HCT116 (cell line): ENCODE results near the gene TRIM45. TPM values are rescaled to one million over a fixed set of nuclear protein-coding genes. Genes with fewer than 3 reads are reported as not detected.

Experiments used
- ATAC-seq: fragments of 200-7000 bp; cut with Tn5 transposase; 2 replicates; pipeline ENCODE4 v1.9.1; 2020; ENCODE audit warnings: mild to moderate bottlenecking, moderate library complexity
- BruUV-seq: library from RNA; stranded (reverse); fragments of 400-500 nt; replicated peaks from 2 replicates; lab custom pipeline; 2021; lab: Mats Ljungman, UMichigan
- CTCF ChIA-PET: fragments of 300-600 bp; sonication (Branson Sonifier 250); formaldehyde crosslinking; loops from one replicate; lab custom pipeline; 2021; ENCODE audit warnings: antibody characterized with exemption; lab: Charles Lee
- POLR2A ChIA-PET: fragments of 300-600, 350-600 bp; sonication (Branson Sonifier 250); formaldehyde crosslinking; loops from one replicate; lab custom pipeline; 2021; ENCODE audit warnings: antibody characterized with exemption; lab: Charles Lee
- RAD21 ChIA-PET, 2 experiments: fragments of 300-600 bp; sonication (Branson Sonifier 250); formaldehyde crosslinking; loops; one replicate each; lab custom pipeline; 2023; ENCODE audit warnings: low total read pairs in 2 of 2; ENCODE audit not compliant: uncharacterized antibody in 2 of 2, unreplicated experiment in 2 of 2, low non-redundant PET in 1 of 2; lab: Charles Lee
- DNase-seq: peaks from one replicate; pipeline ENCODE4 v3.0.0-alpha.2; 2010; ENCODE audit warnings: low read depth, low spot score
- H2AFZ ChIP-seq: fragments of 200-600 bp; shearing (Covaris generic), sonication (generic); 2 replicates; pipeline ENCODE4 v1.6.1; 2017; ENCODE audit warnings: low read depth, mixed run types, mixed read lengths, antibody characterized with exemption, low read length; ENCODE audit not compliant: poor library complexity, severe bottlenecking
- H3K27ac ChIP-seq: 2 replicates; pipeline ENCODE4 v1.5.1; 2012; ENCODE audit warnings: low read depth, low read length
- H3K27me3 ChIP-seq: fragments of 200-600 bp; sonication (generic); 2 replicates; pipeline ENCODE4 v1.6.1; 2016; ENCODE audit warnings: mixed run types, low read length, mixed read lengths; ENCODE audit not compliant: insufficient read depth
- H3K36me3 ChIP-seq, 2 experiments: fragments of 200-500 bp in 1 of 2; fragments of 200-600 bp in 1 of 2; sonication (Bioruptor generic) in 1 of 2; sonication (generic) in 1 of 2; 2 replicates each; pipeline versions ENCODE4 v1.5.1 to v1.6.1; 2014 to 2016; ENCODE audit warnings: low read length in 2 of 2, inconsistent platforms in 1 of 2, mixed read lengths in 1 of 2, mixed run types in 1 of 2; ENCODE audit not compliant: insufficient read depth in 2 of 2, control insufficient read depth in 1 of 2
- H3K4me1 ChIP-seq, 2 experiments: fragments of 200-600 bp in 1 of 2; sonication (generic) in 1 of 2; 2 replicates each; pipeline versions ENCODE4 v1.5.1 to v1.6.1; 2012 to 2017; ENCODE audit warnings: low read length in 2 of 2, inconsistent platforms in 1 of 2, mild to moderate bottlenecking in 1 of 2, mixed read lengths in 1 of 2, mixed run types in 1 of 2, moderate library complexity in 1 of 2; ENCODE audit not compliant: insufficient read depth in 2 of 2, control insufficient read depth in 1 of 2
- H3K4me2 ChIP-seq: fragments of 200-600 bp; sonication (generic); 2 replicates; pipeline ENCODE4 v1.6.1; 2017; ENCODE audit warnings: mixed run types, low read length, mixed read lengths
- H3K4me3 ChIP-seq, 2 experiments: fragments of 200-600 bp in 1 of 2; sonication (generic) in 1 of 2; replicated peaks in 1 of 2; 2 replicates each; pipeline ENCODE4 v1.5.1; 2011 to 2016; ENCODE audit warnings: low read length in 2 of 2, control low read depth in 1 of 2, low read depth in 1 of 2, mild to moderate bottlenecking in 1 of 2, mixed read lengths in 1 of 2, mixed run types in 1 of 2
- H3K79me2 ChIP-seq: fragments of 200-600 bp; sonication (generic); 2 replicates; pipeline ENCODE4 v1.6.1; 2017; ENCODE audit warnings: mild to moderate bottlenecking, mixed run types, low read length, moderate library complexity, mixed read lengths; ENCODE audit not compliant: insufficient read depth
- H3K9ac ChIP-seq: fragments of 200-600 bp; sonication (generic); 2 replicates; pipeline ENCODE4 v1.6.1; 2016; ENCODE audit warnings: low read length, mixed read lengths
- H3K9me2 ChIP-seq: fragments of 200-600 bp; sonication (generic), shearing (Covaris generic); 2 replicates; pipeline ENCODE4 v1.6.1; 2017; ENCODE audit warnings: mixed run types, mild to moderate bottlenecking, moderate library complexity; ENCODE audit not compliant: insufficient read depth
- H3K9me3 ChIP-seq, 2 experiments: fragments of 200-500 bp in 1 of 2; fragments of 200-600 bp in 1 of 2; sonication (Bioruptor generic) in 1 of 2; sonication (generic) in 1 of 2; 2 replicates each; pipeline ENCODE4 v1.6.1; 2014 to 2017; ENCODE audit warnings: low read length in 2 of 2, mixed read lengths in 2 of 2, inconsistent platforms in 1 of 2, low read depth in 1 of 2, mild to moderate bottlenecking in 1 of 2, mixed run types in 1 of 2, moderate library complexity in 1 of 2; ENCODE audit not compliant: control insufficient read depth in 1 of 2, insufficient read depth in 1 of 2
- H4K20me1 ChIP-seq: fragments of 200-600 bp; sonication (generic), shearing (Covaris generic); 2 replicates; pipeline ENCODE4 v1.6.1; 2017; ENCODE audit warnings: mixed run types, mild to moderate bottlenecking, moderate library complexity; ENCODE audit not compliant: insufficient read depth
- CBX3 ChIP-seq: IDR thresholded peaks from 2 replicates; pipeline ENCODE4 v1.6.1; 2012; ENCODE audit warnings: low read depth
- CEBPB ChIP-seq: IDR thresholded peaks from 2 replicates; pipeline ENCODE4 v1.6.1; 2012; ENCODE audit warnings: low read depth
- EGR1 ChIP-seq: IDR thresholded peaks from 2 replicates; pipeline ENCODE4 v1.6.1; 2012; ENCODE audit warnings: low read depth
- EZH2 ChIP-seq: fragments of 200-600 bp; sonication (generic); IDR thresholded peaks from 2 replicates; pipeline ENCODE4 v1.6.1; 2017; ENCODE audit warnings: antibody characterized with exemption, mixed run types
- EZH2phosphoT487 ChIP-seq: fragments of 200-600 bp; IDR thresholded peaks from 2 replicates; pipeline ENCODE4 v1.6.1; 2018; ENCODE audit warnings: antibody characterized with exemption, borderline replicate concordance
- JUND ChIP-seq: IDR thresholded peaks from 2 replicates; pipeline ENCODE4 v1.6.1; 2012
- POLR2A ChIP-seq: IDR thresholded peaks from 2 replicates; pipeline ENCODE4 v1.7.0; 2011; ENCODE audit warnings: borderline replicate concordance; ENCODE audit not compliant: insufficient read depth, insufficient read length; ENCODE audit errors: extremely low read depth
- SIN3A ChIP-seq: IDR thresholded peaks from 2 replicates; pipeline ENCODE4 v1.6.1; 2012; ENCODE audit warnings: low read depth
- SRF ChIP-seq: IDR thresholded peaks from 2 replicates; pipeline ENCODE4 v1.6.1; 2012; ENCODE audit warnings: low read depth
- TCF7L2 ChIP-seq: IDR thresholded peaks from 2 replicates; pipeline ENCODE4 v1.7.0; 2011; ENCODE audit warnings: borderline replicate concordance, inconsistent platforms; ENCODE audit not compliant: insufficient read depth, insufficient read length; ENCODE audit errors: extremely low read depth
- YY1 ChIP-seq: IDR thresholded peaks from 2 replicates; pipeline ENCODE4 v1.6.1; 2011; ENCODE audit warnings: low read length, low read depth, moderate library complexity, mild to moderate bottlenecking; ENCODE audit not compliant: insufficient replicate concordance; ENCODE audit errors: extremely low read depth
- ZBTB33 ChIP-seq: IDR thresholded peaks from 2 replicates; pipeline ENCODE4 v1.6.1; 2011; ENCODE audit warnings: mild to moderate bottlenecking, low read length, moderate library complexity; ENCODE audit not compliant: insufficient replicate concordance; ENCODE audit errors: extremely low read depth
- ZFX ChIP-seq: fragments of 450-650 bp; IDR thresholded peaks from 2 replicates; pipeline ENCODE4 v1.6.1; 2017
- intact Hi-C: fragments of 100-400 bp; cut with micrococcal nuclease; formaldehyde crosslinking; loops from 2 replicates; pipeline ENCODE4 v1.10.0; 2022
- total RNA-seq: library from RNA; stranded (reverse); gene quantifications from one replicate; pipeline ENCODE4 v1.2.1, GENCODE V29; 2021; ENCODE audit not compliant: unreplicated experiment
- TF ChIP-seq, protein P1 (sequence below): IDR thresholded peaks from 2 replicates; pipeline ENCODE4 v1.6.1; 2012; ENCODE audit warnings: low read depth
- TF ChIP-seq, protein P2 (sequence below): IDR thresholded peaks from 2 replicates; pipeline ENCODE4 v1.6.1; 2012
- TF ChIP-seq, protein P3 (sequence below), 3 experiments: fragments of 200-600 bp in 1 of 3; sonication (generic) in 1 of 3; IDR thresholded peaks in 2 of 3; conservative IDR thresholded peaks in 1 of 3; 2 replicates each; pipeline ENCODE4 v1.5.1; 2012 to 2017; ENCODE audit warnings: low read depth in 2 of 3, low read length in 2 of 3, antibody characterized with exemption in 1 of 3, borderline replicate concordance in 1 of 3, control low read depth in 1 of 3, mild to moderate bottlenecking in 1 of 3, mixed read lengths in 1 of 3, mixed run types in 1 of 3, moderate library complexity in 1 of 3; ENCODE audit not compliant: insufficient read depth in 1 of 3

TRIM45 gene
- total RNA-seq, 1 experiment from 2014 or later, result 3.5 TPM

GRCh38 chr1:117097443-117097842, 24.1 kb downstream of the TRIM45 start:
- Histone ChIP-seq H3K27me3 (no peaks in the 10 kb centered on the region), H3K9me3 (no peaks in the 10 kb centered on the region), H4K20me1 (no peaks in the 10 kb centered on the region), H3K36me3 (peaks cover 31 to 77% of the 10 kb centered on the region in 2 experiments; a peak in 3 of 4 replicates), H3K9me2 (no peaks in the 10 kb centered on the region), H3K4me2 (no peak overlapping the region), H3K9ac (no peak overlapping the region), H3K4me1 (peaks cover 4 to 14% of the 10 kb centered on the region in 2 experiments; a peak in 3 of 4 replicates), H2AFZ (no peak overlapping the region), H3K79me2 (no peaks in the 10 kb centered on the region), H3K27ac (peak overlapping the region; percentile 17; the same call in 1 of the 2 replicates), H3K4me3 (no peak overlapping the region)
- no TSS peak for BruUV-seq
- TF ChIP-seq SIN3A (no peak), CEBPB (no peak), JUND (no peak), EZH2phosphoT487 (no peak), EZH2 (no peak), ZFX (no peak), EGR1 (no peak), TCF7L2 (no peak), YY1 (no peak), POLR2A (no peak), SRF (no peak), CBX3 (no peak), ZBTB33 (no peak)
- TF ChIP-seq, protein P1, sequence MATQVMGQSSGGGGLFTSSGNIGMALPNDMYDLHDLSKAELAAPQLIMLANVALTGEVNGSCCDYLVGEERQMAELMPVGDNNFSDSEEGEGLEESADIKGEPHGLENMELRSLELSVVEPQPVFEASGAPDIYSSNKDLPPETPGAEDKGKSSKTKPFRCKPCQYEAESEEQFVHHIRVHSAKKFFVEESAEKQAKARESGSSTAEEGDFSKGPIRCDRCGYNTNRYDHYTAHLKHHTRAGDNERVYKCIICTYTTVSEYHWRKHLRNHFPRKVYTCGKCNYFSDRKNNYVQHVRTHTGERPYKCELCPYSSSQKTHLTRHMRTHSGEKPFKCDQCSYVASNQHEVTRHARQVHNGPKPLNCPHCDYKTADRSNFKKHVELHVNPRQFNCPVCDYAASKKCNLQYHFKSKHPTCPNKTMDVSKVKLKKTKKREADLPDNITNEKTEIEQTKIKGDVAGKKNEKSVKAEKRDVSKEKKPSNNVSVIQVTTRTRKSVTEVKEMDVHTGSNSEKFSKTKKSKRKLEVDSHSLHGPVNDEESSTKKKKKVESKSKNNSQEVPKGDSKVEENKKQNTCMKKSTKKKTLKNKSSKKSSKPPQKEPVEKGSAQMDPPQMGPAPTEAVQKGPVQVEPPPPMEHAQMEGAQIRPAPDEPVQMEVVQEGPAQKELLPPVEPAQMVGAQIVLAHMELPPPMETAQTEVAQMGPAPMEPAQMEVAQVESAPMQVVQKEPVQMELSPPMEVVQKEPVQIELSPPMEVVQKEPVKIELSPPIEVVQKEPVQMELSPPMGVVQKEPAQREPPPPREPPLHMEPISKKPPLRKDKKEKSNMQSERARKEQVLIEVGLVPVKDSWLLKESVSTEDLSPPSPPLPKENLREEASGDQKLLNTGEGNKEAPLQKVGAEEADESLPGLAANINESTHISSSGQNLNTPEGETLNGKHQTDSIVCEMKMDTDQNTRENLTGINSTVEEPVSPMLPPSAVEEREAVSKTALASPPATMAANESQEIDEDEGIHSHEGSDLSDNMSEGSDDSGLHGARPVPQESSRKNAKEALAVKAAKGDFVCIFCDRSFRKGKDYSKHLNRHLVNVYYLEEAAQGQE, result no peak
- TF ChIP-seq, protein P2, sequence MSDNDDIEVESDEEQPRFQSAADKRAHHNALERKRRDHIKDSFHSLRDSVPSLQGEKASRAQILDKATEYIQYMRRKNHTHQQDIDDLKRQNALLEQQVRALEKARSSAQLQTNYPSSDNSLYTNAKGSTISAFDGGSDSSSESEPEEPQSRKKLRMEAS, result no peak
- TF ChIP-seq, protein P3, sequence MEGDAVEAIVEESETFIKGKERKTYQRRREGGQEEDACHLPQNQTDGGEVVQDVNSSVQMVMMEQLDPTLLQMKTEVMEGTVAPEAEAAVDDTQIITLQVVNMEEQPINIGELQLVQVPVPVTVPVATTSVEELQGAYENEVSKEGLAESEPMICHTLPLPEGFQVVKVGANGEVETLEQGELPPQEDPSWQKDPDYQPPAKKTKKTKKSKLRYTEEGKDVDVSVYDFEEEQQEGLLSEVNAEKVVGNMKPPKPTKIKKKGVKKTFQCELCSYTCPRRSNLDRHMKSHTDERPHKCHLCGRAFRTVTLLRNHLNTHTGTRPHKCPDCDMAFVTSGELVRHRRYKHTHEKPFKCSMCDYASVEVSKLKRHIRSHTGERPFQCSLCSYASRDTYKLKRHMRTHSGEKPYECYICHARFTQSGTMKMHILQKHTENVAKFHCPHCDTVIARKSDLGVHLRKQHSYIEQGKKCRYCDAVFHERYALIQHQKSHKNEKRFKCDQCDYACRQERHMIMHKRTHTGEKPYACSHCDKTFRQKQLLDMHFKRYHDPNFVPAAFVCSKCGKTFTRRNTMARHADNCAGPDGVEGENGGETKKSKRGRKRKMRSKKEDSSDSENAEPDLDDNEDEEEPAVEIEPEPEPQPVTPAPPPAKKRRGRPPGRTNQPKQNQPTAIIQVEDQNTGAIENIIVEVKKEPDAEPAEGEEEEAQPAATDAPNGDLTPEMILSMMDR (IDR thresholded peaks at IDR 0.05 in 2 of 3, conservative IDR thresholded peaks at IDR 0.05 in 1 of 3; ENCODE audit: borderline replicate concordance in 1 of 3, insufficient read depth in 1 of 3, low read depth in 2 of 3, low read length in 2 of 3), result no peak
- RAD21 ChIA-PET, result no interaction called here
- intact Hi-C loops, result no loop called here
- POLR2A ChIA-PET, result no interaction called here
- CTCF ChIA-PET, result interaction anchor here (1.3 kb wide), 1 partner anchor 31 kb away, joined by 3 read pairs; no protein-coding TSS in a partner anchor
- no peak for DNase-seq
- ATAC-seq, result no peak
